ES-I3 (cell line): ENCODE results near the gene SNRPA.
"Not testable (repeated sequence)": the region's sequence is repeated elsewhere in the genome, so short reads cannot be mapped to it uniquely, and the experiment has no call there.

Experiments
- H3K36me3 ChIP-seq: 2 replicates; pipeline ENCODE4 v1.6.1; 2013; ENCODE audit warnings: mild to moderate bottlenecking, low read length, control low read depth, moderate library complexity; ENCODE audit not compliant: insufficient read depth
- H3K4me1 ChIP-seq: 2 replicates; pipeline ENCODE4 v1.6.1; 2013; ENCODE audit warnings: mild to moderate bottlenecking, control low read depth, low read length; ENCODE audit not compliant: insufficient read depth
- H3K9ac ChIP-seq: 2 replicates; pipeline ENCODE4 v1.6.1; 2013; ENCODE audit warnings: low read depth, mild to moderate bottlenecking, low read length, moderate library complexity
- H3K9me3 ChIP-seq: 2 replicates; pipeline ENCODE4 v1.6.1; 2013; ENCODE audit warnings: mild to moderate bottlenecking, low read length, moderate library complexity; ENCODE audit not compliant: control insufficient read depth, insufficient read depth

Gene SNRPA

GRCh38 chr19:40716482-40717324 lies 34.3 kb upstream of the SNRPA start, which contains the start of the genes COQ8B and ITPKC:
Gene COQ8B (minus strand): TSS chr19:40716886. CDS start chr19:40714632, 2,254 bp downstream.
Gene ITPKC (plus strand): TSS chr19:40717112. CDS start chr19:40717136, 24 bp downstream.
- no peaks in the 10 kb centered on the region; the same call in 1 of the 2 replicates for H3K4me1 ChIP-seq
- 0 out of 2 replicates have a peak, but pooled peaks cover 4% of the 10 kb centered on the region for H3K36me3 ChIP-seq
- H3K9me3 ChIP-seq: no peaks in the 10 kb centered on the region
- peak within 1 kb of the TSS; percentile 94 for H3K9ac ChIP-seq

- Histone ChIP-seq H3K9ac (peak overlapping the region; percentile 94), H3K4me1 (no peaks in the 10 kb centered on the region; the same call in 1 of the 2 replicates), H3K36me3 (peaks cover 4% of the 10 kb centered on the region; the same call in 1 of the 2 replicates), H3K9me3 (no peaks in the 10 kb centered on the region)
Observed at GRCh38 chr19:40717325-40717879, 33.6 kb upstream of the SNRPA start.

DNA sequence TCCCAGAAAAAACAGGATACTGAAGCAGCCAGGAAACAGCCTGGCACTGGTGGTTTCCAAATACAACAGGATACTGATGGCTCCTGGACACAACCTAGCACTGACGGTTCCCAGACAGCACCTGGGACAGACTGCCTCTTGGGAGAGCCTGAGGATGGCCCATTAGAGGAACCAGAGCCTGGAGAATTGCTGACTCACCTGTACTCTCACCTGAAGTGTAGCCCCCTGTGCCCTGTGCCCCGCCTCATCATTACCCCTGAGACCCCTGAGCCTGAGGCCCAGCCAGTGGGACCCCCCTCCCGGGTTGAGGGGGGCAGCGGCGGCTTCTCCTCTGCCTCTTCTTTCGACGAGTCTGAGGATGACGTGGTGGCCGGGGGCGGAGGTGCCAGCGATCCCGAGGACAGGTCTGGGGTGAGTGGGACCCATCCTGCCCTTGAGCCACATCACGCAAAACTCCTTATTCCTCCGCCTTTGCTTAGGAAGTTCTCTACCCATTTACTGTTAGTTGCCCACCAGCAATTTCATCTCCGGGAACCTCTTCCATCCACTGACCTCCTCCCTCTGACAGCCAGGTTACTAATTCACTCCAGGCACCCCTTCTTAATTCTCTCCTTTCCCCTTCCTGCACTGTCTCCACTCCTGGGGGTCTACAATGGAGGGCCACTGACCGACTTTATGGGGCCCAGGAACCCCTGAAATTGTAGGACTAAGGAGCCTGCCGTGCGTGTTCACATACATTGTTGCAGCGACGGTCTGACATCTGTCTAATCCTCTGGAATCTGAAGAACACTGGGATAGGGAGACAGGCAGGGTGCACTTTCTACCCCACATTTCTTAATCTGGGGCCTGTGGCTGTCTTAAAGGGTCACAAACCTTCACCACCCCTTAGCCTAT lies 32.9 kb upstream of the SNRPA start:
- Histone ChIP-seq H3K4me1 (no peaks in the 10 kb centered on the region; the same call in 1 of the 2 replicates), H3K9me3 (no peaks in the 10 kb centered on the region), H3K36me3 (no peaks in the 10 kb centered on the region; the same call in 1 of the 2 replicates), H3K9ac (peak overlapping the region; percentile 94; the same call in 1 of the 2 replicates)

DNA sequence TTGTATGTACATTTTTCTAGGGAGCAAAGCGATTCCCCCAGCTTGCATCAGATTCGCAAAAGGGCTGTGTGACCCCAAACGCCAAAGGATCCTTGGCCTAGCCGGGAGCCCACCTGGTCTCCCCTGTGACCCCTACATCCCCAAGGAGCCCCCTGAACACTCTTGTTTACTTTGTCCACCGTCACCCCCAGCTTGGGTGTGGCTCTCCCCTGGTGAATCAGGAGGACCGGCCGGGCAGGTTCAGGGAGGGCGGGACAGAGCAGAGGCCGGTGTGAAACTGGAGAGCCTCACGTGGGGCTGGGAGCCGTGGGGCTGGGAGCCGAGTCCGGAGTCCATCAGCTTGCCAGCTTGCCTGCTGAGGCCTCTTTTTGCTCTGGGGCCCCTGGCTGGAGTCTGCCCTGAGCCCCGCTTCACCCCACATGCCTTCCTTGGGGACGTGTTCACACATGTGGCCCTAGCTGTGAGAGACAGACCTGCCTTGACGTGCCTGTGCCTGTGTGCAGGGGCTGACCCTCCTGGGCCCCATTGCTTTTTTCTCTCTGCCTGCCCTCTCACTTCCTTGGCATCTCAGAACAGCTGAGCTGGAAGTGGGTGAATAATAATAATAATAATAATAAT lies 32.1 kb upstream of the SNRPA start:
- Histone ChIP-seq H3K36me3 (no peaks in the 10 kb centered on the region; the same call in 1 of the 2 replicates), H3K9me3 (no peaks in the 10 kb centered on the region), H3K4me1 (no peaks in the 10 kb centered on the region; the same call in 1 of the 2 replicates), H3K9ac (peak overlapping the region; percentile 94)

DNA sequence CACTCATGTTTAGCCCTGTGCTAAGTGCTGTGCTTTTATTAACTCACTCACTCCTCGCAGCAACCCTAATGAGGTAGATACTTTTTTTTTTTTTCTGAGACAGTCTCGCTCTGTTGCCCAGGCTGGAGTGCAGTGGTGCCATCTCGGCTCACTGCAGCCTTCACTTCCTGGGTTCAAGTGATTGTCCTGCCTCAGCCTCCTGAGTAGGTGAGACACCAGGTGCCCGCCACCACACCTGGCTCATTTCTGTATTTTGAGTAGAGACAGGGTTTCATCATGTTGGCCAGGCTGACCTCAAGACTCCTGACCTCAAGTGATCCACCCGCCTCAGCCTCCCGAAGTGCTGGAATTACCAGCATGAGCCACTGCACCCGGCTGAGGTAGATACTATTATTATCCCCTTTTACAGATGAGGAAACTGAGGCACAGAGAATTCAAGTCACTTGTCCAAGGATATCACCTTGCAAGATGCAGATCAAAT lies 31.5 kb upstream of the SNRPA start:
- no peaks in the 10 kb centered on the region; the same call in 1 of the 2 replicates for H3K4me1 ChIP-seq
- H3K9ac ChIP-seq: peak overlapping the region; percentile 94; the same call in 1 of the 2 replicates
- H3K36me3 ChIP-seq: no peaks in the 10 kb centered on the region; the same call in 1 of the 2 replicates
- no peaks in the 10 kb centered on the region for H3K9me3 ChIP-seq

- Histone ChIP-seq H3K9me3 (no peaks in the 10 kb centered on the region), H3K36me3 (no peaks in the 10 kb centered on the region; the same call in 1 of the 2 replicates), H3K4me1 (no peaks in the 10 kb centered on the region), H3K9ac (no peak overlapping the region)
Observed at GRCh38 chr19:40721140-40721486, 29.9 kb upstream of the SNRPA start.

GRCh38 chr19:40721936-40722661 lies 28.9 kb upstream of the SNRPA start:
- no peaks in the 10 kb centered on the region for H3K9me3 ChIP-seq
- H3K4me1 ChIP-seq: no peaks in the 10 kb centered on the region
- H3K36me3 ChIP-seq: no peaks in the 10 kb centered on the region; the same call in 1 of the 2 replicates
- no peak overlapping the region for H3K9ac ChIP-seq

DNA sequence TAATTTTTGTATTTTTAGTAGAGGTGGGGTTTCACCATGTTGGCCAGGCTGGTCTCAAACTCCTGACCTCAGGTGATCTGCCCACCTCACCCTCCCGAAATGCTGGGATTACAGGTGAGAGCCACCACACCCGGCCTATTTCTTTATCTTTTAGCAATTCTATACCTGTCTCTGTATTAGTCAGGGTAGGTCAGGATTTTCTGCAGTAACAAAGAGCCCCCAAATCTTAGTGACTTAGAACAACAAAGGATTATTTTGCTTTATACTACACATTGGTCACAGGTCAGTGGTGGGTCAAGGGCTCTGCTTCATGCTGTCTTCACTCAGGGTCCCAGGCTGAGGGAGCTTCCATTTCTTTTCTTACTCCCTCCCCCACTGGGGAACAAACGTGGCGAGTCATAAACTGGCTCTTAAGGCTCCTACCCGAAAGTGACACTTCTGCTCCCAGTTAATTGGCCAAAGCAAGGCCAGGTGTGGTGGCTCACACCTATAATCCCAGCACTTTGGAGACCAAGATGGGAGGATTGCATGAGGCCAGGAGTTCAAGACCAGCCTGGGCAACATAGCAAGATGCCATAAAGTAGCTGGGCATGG lies 27.2 kb upstream of the SNRPA start:
- H3K9me3 ChIP-seq: no peaks in the 10 kb centered on the region
- H3K9ac ChIP-seq: no peak overlapping the region
- H3K36me3 ChIP-seq: peaks cover 5% of the 10 kb centered on the region
- H3K4me1 ChIP-seq: no peaks in the 10 kb centered on the region

DNA sequence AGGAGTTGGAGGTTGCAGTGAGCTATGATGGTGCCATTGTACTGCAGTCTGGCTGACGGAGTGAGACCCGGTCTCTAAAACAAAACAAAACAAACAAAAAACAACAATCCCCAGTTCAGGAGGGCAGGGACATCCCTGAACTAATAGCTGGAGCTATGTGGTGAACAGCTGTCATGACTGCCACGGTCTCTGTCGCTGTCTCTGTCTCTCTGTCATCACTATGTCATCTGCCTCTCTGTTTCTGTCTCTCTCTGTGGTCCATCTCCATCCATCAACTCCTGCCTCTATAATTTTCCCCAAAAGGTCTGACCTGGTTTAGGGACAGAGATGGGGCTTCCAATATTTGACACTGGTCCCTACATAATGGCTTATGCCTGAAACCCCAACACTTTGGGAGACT lies 26.7 kb upstream of the SNRPA start:
- H3K9ac ChIP-seq: no peak overlapping the region
- peaks cover 5% of the 10 kb centered on the region for H3K36me3 ChIP-seq
- H3K4me1 ChIP-seq: no peaks in the 10 kb centered on the region
- no peaks in the 10 kb centered on the region for H3K9me3 ChIP-seq

- no peaks in the 10 kb centered on the region for H3K9me3 ChIP-seq
- no peak overlapping the region for H3K9ac ChIP-seq
- H3K4me1 ChIP-seq: no peaks in the 10 kb centered on the region
- peaks cover 5% of the 10 kb centered on the region for H3K36me3 ChIP-seq
Observed at GRCh38 chr19:40724855-40725254, 26.1 kb upstream of the SNRPA start.

- Histone ChIP-seq H3K9me3 (no peaks in the 10 kb centered on the region), H3K36me3 (peaks cover 5% of the 10 kb centered on the region), H3K4me1 (no peaks in the 10 kb centered on the region), H3K9ac (no peak overlapping the region)
Observed at GRCh38 chr19:40726279-40726678, 24.7 kb upstream of the SNRPA start.

DNA sequence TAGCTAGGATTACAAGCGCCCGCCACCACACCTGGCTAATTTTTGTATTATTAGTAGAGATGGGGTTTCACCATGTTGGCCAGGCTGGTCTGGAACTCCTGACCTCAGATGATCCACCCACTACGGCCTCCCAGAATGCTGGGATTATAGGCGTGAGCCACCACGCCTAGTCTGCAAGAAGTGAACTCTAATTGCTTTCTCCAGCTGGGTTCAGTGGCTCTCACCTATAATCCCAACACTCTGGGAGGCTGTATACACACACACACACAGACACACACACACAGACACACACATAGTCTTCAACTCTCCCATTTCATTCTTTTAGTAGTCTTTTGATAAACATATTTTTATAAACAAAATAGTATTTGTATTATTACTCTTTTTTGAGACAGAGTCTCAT lies 20.9 kb upstream of the SNRPA start:
- not testable (repeated sequence) for H3K9ac ChIP-seq, H3K9me3 ChIP-seq, H3K4me1 ChIP-seq, H3K36me3 ChIP-seq

GRCh38 chr19:40732304-40732703 lies 18.7 kb upstream of the SNRPA start:
- H3K4me1 ChIP-seq: not testable (repeated sequence)
- peaks cover 10% of the 10 kb centered on the region for H3K36me3 ChIP-seq

More at GRCh38 chr19:40732304-40732703, 18.7 kb upstream of the SNRPA start:
- not testable (repeated sequence) for H3K9ac ChIP-seq, H3K9me3 ChIP-seq
